Measurements from ENCODE around the gene E4F1.

Gene E4F1

DNA sequence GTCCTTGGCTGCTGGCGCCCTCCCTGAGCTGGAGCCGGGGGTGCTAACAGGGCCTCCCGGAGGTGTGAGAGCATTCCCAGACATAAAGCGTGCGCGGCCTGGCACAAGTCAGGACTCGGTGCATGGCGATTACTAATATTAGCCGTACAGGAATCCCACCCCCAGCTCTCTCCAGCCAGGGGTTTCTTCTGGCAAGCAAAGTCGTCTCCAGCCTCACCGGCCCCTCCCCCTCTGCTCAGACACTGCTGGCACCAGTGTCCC, 32.0 kb upstream of the E4F1 start:
- peaks cover 17% of the 10 kb centered on the region for H3K4me1 ChIP-seq (ENCODE audit: control insufficient read depth, insufficient read depth, low read depth, low read length)
- no peak overlapping the region for H3K14ac ChIP-seq (ENCODE audit: low read length in 2 of 2)
- H2BK15ac ChIP-seq (ENCODE audit: low read depth, poor library complexity, severe bottlenecking): no peak overlapping the region
- no peak overlapping the region for H3K9ac ChIP-seq (ENCODE audit: low read length)
- no peaks in the 10 kb centered on the region for H3K9me3 ChIP-seq (ENCODE audit: control insufficient read depth, low read length)
- no peak overlapping the region for H2BK5ac ChIP-seq (ENCODE audit: low read depth, low read length, poor library complexity, severe bottlenecking)
- peaks cover 16 to 28% of the 10 kb centered on the region in 2 experiments for H3K27me3 ChIP-seq (ENCODE audit: control insufficient read depth in 1 of 2, insufficient read depth in 1 of 2, low read length in 2 of 2)
- no peak overlapping the region for H2AFZ ChIP-seq (ENCODE audit: low read depth, low read length)
- H3K36me3 ChIP-seq (ENCODE audit: control insufficient read depth in 1 of 2, insufficient read depth in 2 of 2, low read depth in 1 of 2, low read length in 2 of 2): no peaks in the 10 kb centered on the region
- H3K4me2 ChIP-seq (ENCODE audit: low read length, poor library complexity, severe bottlenecking): no peak overlapping the region
- H2BK12ac ChIP-seq (ENCODE audit: low read length in 2 of 2): no peak overlapping the region
- no peak overlapping the region for H2BK120ac ChIP-seq (ENCODE audit: low read depth, low read length)
- H3K27ac ChIP-seq (ENCODE audit: low read length, poor library complexity, severe bottlenecking): no peak overlapping the region
- no peak overlapping the region for H3K4ac ChIP-seq (ENCODE audit: low read depth in 1 of 2, low read length in 2 of 2)
- no peak overlapping the region for H3K4me3 ChIP-seq (ENCODE audit: insufficient read depth in 1 of 2, low read depth in 1 of 2, low read length in 2 of 2)
- H4K8ac ChIP-seq (ENCODE audit: low read length): no peak overlapping the region
- DNase-seq: no peak
- H3K23ac ChIP-seq (ENCODE audit: low read length in 2 of 2): no peak overlapping the region
- WGBS: 90% methylated on average over 11 of the region's 11 CpGs
- H4K91ac ChIP-seq (ENCODE audit: low read length): no peak overlapping the region
- no peak overlapping the region for H3K18ac ChIP-seq (ENCODE audit: low read depth in 1 of 2, low read length in 2 of 2)
- no peaks in the 10 kb centered on the region for H3K79me1 ChIP-seq (replicated peaks; ENCODE audit: low read length, poor library complexity, severe bottlenecking)
- H2AK5ac ChIP-seq (ENCODE audit: low read length, severe bottlenecking): no peak overlapping the region

GRCh38 chr16:2194166-2194834, 29.1 kb upstream of the E4F1 start:
- no peaks in the 10 kb centered on the region for H3K36me3 ChIP-seq (ENCODE audit: control insufficient read depth in 1 of 2, insufficient read depth in 2 of 2, low read depth in 1 of 2, low read length in 2 of 2)
- no peak overlapping the region for H2BK15ac ChIP-seq (ENCODE audit: low read depth, poor library complexity, severe bottlenecking)
- H2AK5ac ChIP-seq (ENCODE audit: low read length, severe bottlenecking): no peak overlapping the region
- no peak overlapping the region for H3K23ac ChIP-seq (ENCODE audit: low read length in 2 of 2)
- H3K9me3 ChIP-seq (ENCODE audit: control insufficient read depth, low read length): no peaks in the 10 kb centered on the region
- peak; percentile 41 for DNase-seq
- no peak overlapping the region for H3K14ac ChIP-seq (ENCODE audit: low read length in 2 of 2)
- H3K9ac ChIP-seq (ENCODE audit: low read length): no peak overlapping the region
- H3K4me2 ChIP-seq (ENCODE audit: low read length, poor library complexity, severe bottlenecking): no peak overlapping the region
- H3K79me1 ChIP-seq (replicated peaks; ENCODE audit: low read length, poor library complexity, severe bottlenecking): no peaks in the 10 kb centered on the region
- H3K4ac ChIP-seq (ENCODE audit: low read depth in 1 of 2, low read length in 2 of 2): no peak overlapping the region
- no peak overlapping the region for H3K27ac ChIP-seq (ENCODE audit: low read length, poor library complexity, severe bottlenecking)
- H2BK5ac ChIP-seq (ENCODE audit: low read depth, low read length, poor library complexity, severe bottlenecking): no peak overlapping the region
- peaks cover 38 to 51% of the 10 kb centered on the region in 2 experiments for H3K27me3 ChIP-seq (ENCODE audit: control insufficient read depth in 1 of 2, insufficient read depth in 1 of 2, low read length in 2 of 2)
- H3K18ac ChIP-seq (ENCODE audit: low read depth in 1 of 2, low read length in 2 of 2): no peak overlapping the region
- no peak overlapping the region for H3K4me3 ChIP-seq (ENCODE audit: insufficient read depth in 1 of 2, low read depth in 1 of 2, low read length in 2 of 2)
- no peak overlapping the region for H2AFZ ChIP-seq (ENCODE audit: low read depth, low read length)
- H3K4me1 ChIP-seq (ENCODE audit: control insufficient read depth, insufficient read depth, low read depth, low read length): peaks cover 23% of the 10 kb centered on the region
- H2BK12ac ChIP-seq (ENCODE audit: low read length in 2 of 2): no peak overlapping the region
- no peak overlapping the region for H2BK120ac ChIP-seq (ENCODE audit: low read depth, low read length)
- H4K8ac ChIP-seq (ENCODE audit: low read length): no peak overlapping the region
- no peak overlapping the region for H4K91ac ChIP-seq (ENCODE audit: low read length)
- WGBS: 55% methylated on average over 11 of the region's 16 CpGs

- H3K4me3 ChIP-seq (ENCODE audit: insufficient read depth in 1 of 2, low read depth in 1 of 2, low read length in 2 of 2): no peak overlapping the region
- H2BK5ac ChIP-seq (ENCODE audit: low read depth, low read length, poor library complexity, severe bottlenecking): no peak overlapping the region
- no peak overlapping the region for H2BK12ac ChIP-seq (ENCODE audit: low read length in 2 of 2)
- H3K27ac ChIP-seq (ENCODE audit: low read length, poor library complexity, severe bottlenecking): no peak overlapping the region
- H3K36me3 ChIP-seq (ENCODE audit: control insufficient read depth in 1 of 2, insufficient read depth in 2 of 2, low read depth in 1 of 2, low read length in 2 of 2): no peaks in the 10 kb centered on the region
- H3K23ac ChIP-seq (ENCODE audit: low read length in 2 of 2): no peak overlapping the region
- DNase-seq: peak; percentile 26
- no peaks in the 10 kb centered on the region for H3K9me3 ChIP-seq (ENCODE audit: control insufficient read depth, low read length)
- H2BK120ac ChIP-seq (ENCODE audit: low read depth, low read length): no peak overlapping the region
- H4K8ac ChIP-seq (ENCODE audit: low read length): no peak overlapping the region
- no peak overlapping the region for H2AFZ ChIP-seq (ENCODE audit: low read depth, low read length)
- no peak overlapping the region for H3K14ac ChIP-seq (ENCODE audit: low read length in 2 of 2)
- H4K91ac ChIP-seq (ENCODE audit: low read length): no peak overlapping the region
- no peak overlapping the region for H2AK5ac ChIP-seq (ENCODE audit: low read length, severe bottlenecking)
- H3K4me2 ChIP-seq (ENCODE audit: low read length, poor library complexity, severe bottlenecking): peak overlapping the region; percentile 8
- 12% methylated on average over 9 of the region's 10 CpGs for WGBS
- no peaks in the 10 kb centered on the region for H3K79me1 ChIP-seq (replicated peaks; ENCODE audit: low read length, poor library complexity, severe bottlenecking)
- H2BK15ac ChIP-seq (ENCODE audit: low read depth, poor library complexity, severe bottlenecking): no peak overlapping the region
- H3K27me3 ChIP-seq (ENCODE audit: control insufficient read depth in 1 of 2, insufficient read depth in 1 of 2, low read length in 2 of 2): peaks cover 44 to 56% of the 10 kb centered on the region in 2 experiments
- H3K4ac ChIP-seq (ENCODE audit: low read depth in 1 of 2, low read length in 2 of 2): no peak overlapping the region
- H3K9ac ChIP-seq (ENCODE audit: low read length): no peak overlapping the region
- no peak overlapping the region for H3K18ac ChIP-seq (ENCODE audit: low read depth in 1 of 2, low read length in 2 of 2)
- H3K4me1 ChIP-seq (ENCODE audit: control insufficient read depth, insufficient read depth, low read depth, low read length): peaks cover 20% of the 10 kb centered on the region
Observed at GRCh38 chr16:2194852-2195321, 28.5 kb upstream of the E4F1 start.

DNA sequence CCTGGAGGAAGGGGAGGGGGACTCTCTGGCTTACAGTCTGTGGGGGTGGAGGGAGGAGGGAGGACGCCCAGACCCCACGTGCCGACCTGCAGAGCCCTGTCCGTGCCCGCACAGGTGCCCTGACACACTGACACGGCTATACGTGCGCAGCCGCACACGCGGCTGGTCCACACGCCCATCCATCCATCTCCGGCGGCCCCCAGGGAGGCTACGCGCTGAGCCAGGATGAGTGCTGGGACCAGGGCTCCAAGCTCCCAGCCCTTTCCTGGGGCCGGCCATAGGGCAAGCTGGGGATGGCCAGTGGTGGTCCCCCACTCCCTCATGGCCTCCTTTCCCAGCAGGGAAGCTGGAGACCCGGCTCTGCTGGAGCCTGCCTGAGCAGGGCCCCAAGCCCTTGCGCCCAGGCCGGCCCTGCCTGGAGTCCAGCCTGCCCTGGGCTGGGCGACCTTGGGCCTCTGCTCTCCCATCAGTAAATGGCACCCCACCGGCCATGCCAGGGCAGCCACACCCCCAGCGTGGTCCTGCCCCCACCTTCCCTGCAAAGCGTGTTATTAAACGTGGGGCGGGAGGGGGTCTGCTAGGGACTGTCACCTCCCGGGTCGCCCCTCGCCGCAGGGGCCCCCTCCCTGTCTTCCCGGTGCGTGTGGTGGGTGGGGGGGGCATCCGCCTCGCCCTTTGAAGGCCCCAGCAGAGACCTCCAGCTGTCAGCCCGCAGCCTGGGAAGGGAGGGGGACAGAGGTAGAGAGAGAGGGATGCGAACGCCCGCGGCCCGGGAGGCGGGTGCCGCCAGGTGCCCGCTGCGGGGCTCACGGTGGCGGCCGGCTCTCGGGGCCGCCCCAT, 27.8 kb upstream of the E4F1 start:
- no peak for DNase-seq
- peaks cover 5% of the 10 kb centered on the region for H3K9me3 ChIP-seq (ENCODE audit: control insufficient read depth, low read length)
- H3K4me2 ChIP-seq (ENCODE audit: low read length, poor library complexity, severe bottlenecking): peak overlapping the region; percentile 85
- no peak overlapping the region for H2AK5ac ChIP-seq (ENCODE audit: low read length, severe bottlenecking)
- no peak overlapping the region for H2BK120ac ChIP-seq (ENCODE audit: low read depth, low read length)
- no peak overlapping the region for H3K18ac ChIP-seq (ENCODE audit: low read depth in 1 of 2, low read length in 2 of 2)
- peaks cover 51 to 63% of the 10 kb centered on the region in 2 experiments for H3K27me3 ChIP-seq (ENCODE audit: control insufficient read depth in 1 of 2, insufficient read depth in 1 of 2, low read length in 2 of 2)
- no peaks in the 10 kb centered on the region for H3K79me1 ChIP-seq (replicated peaks; ENCODE audit: low read length, poor library complexity, severe bottlenecking)
- H3K36me3 ChIP-seq (ENCODE audit: control insufficient read depth in 1 of 2, insufficient read depth in 2 of 2, low read depth in 1 of 2, low read length in 2 of 2): no peaks in the 10 kb centered on the region
- H2BK5ac ChIP-seq (ENCODE audit: low read depth, low read length, poor library complexity, severe bottlenecking): no peak overlapping the region
- H3K27ac ChIP-seq (ENCODE audit: low read length, poor library complexity, severe bottlenecking): no peak overlapping the region
- WGBS: 10% methylated on average over 30 of the region's 49 CpGs
- no peak overlapping the region for H3K9ac ChIP-seq (ENCODE audit: low read length)
- H2AFZ ChIP-seq (ENCODE audit: low read depth, low read length): no peak overlapping the region
- no peak overlapping the region for H3K14ac ChIP-seq (ENCODE audit: low read length in 2 of 2)
- H2BK15ac ChIP-seq (ENCODE audit: low read depth, poor library complexity, severe bottlenecking): no peak overlapping the region
- no peak overlapping the region for H2BK12ac ChIP-seq (ENCODE audit: low read length in 2 of 2)
- H3K4me3 ChIP-seq (ENCODE audit: insufficient read depth in 1 of 2, low read depth in 1 of 2, low read length in 2 of 2): no peak overlapping the region
- peaks cover 20% of the 10 kb centered on the region for H3K4me1 ChIP-seq (ENCODE audit: control insufficient read depth, insufficient read depth, low read depth, low read length)
- H4K91ac ChIP-seq (ENCODE audit: low read length): no peak overlapping the region
- H4K8ac ChIP-seq (ENCODE audit: low read length): no peak overlapping the region
- no peak overlapping the region for H3K4ac ChIP-seq (ENCODE audit: low read depth in 1 of 2, low read length in 2 of 2)
- H3K23ac ChIP-seq (ENCODE audit: low read length in 2 of 2): peak overlapping the region in 1 of 2 experiments; percentile 6
